ENCODE measurements around the gene CDC14C. TPM values are rescaled to one million over a fixed set of nuclear protein-coding genes. Genes with fewer than 3 reads are reported as not detected.

CDC14C gene
- total and polyA plus RNA-seq, 9 donors, result not detected

- H3K4me1 ChIP-seq (ENCODE audit: insufficient read depth), result no peaks in the 10 kb centered on the region
- intact Hi-C loops (cut with DNase I), result no loop called here
- WGBS, 3 donors, result 70 to 83% (median 76%) methylated on average over 3 of the region's 3 CpGs
Measured at GRCh38 chr7:48943279-48943990, 19.1 kb downstream of the CDC14C start.

GRCh38 chr7:48955916-48956315 is 31.6 kb downstream of the CDC14C start:
- Histone ChIP-seq H3K27me3 (no peaks in the 10 kb centered on the region), H3K4me3 (no peak overlapping the region), H3K27ac (no peak overlapping the region), H3K36me3 (no peaks in the 10 kb centered on the region), H3K9me3 (no peaks in the 10 kb centered on the region), H3K4me1 (ENCODE audit: insufficient read depth) (no peaks in the 10 kb centered on the region)
- intact Hi-C loops (cut with DNase I), result no loop called here
- DNase-seq, result no peak
- TF ChIP-seq EP300 (IDR thresholded peaks at IDR 0.05), result no peak
- TF ChIP-seq CTCF (IDR thresholded peaks at IDR 0.05), result no peak
- no peak for TF ChIP-seq POLR2A (IDR thresholded peaks at IDR 0.05)

More at GRCh38 chr7:48943279-48943990, 19.1 kb downstream of the CDC14C start:
- Histone ChIP-seq H3K9me3 (no peaks in the 10 kb centered on the region), H3K27ac (no peak overlapping the region), H3K36me3 (no peaks in the 10 kb centered on the region), H3K27me3 (no peaks in the 10 kb centered on the region), H3K4me3 (no peak overlapping the region)
- no peak for DNase-seq
- TF ChIP-seq CTCF (IDR thresholded peaks at IDR 0.05), result no peak
- no peak for TF ChIP-seq EP300 (IDR thresholded peaks at IDR 0.05)
- TF ChIP-seq POLR2A (IDR thresholded peaks at IDR 0.05), result no peak

GRCh38 chr7:48959676-48960075 is 35.3 kb downstream of the CDC14C start:
- Histone ChIP-seq H3K4me1 (ENCODE audit: insufficient read depth) (no peaks in the 10 kb centered on the region), H3K36me3 (no peaks in the 10 kb centered on the region), H3K9me3 (no peaks in the 10 kb centered on the region), H3K4me3 (no peak overlapping the region), H3K27me3 (no peaks in the 10 kb centered on the region), H3K27ac (no peak overlapping the region)
- intact Hi-C loops (cut with DNase I), result no loop called here
- DNase-seq, result no peak
- TF ChIP-seq POLR2A (IDR thresholded peaks at IDR 0.05) (no peak), EP300 (IDR thresholded peaks at IDR 0.05) (no peak), CTCF (IDR thresholded peaks at IDR 0.05) (no peak)

GRCh38 chr7:48962821-48963505 is 38.6 kb downstream of the CDC14C start:
- Histone ChIP-seq H3K4me3 (no peak overlapping the region), H3K27ac (no peak overlapping the region), H3K36me3 (no peaks in the 10 kb centered on the region), H3K27me3 (no peaks in the 10 kb centered on the region), H3K4me1 (ENCODE audit: insufficient read depth) (no peaks in the 10 kb centered on the region), H3K9me3 (no peaks in the 10 kb centered on the region)
- intact Hi-C loops (cut with DNase I), result no loop called here
- DNase-seq, result no peak
- TF ChIP-seq EP300 (IDR thresholded peaks at IDR 0.05) (no peak), POLR2A (IDR thresholded peaks at IDR 0.05) (no peak), CTCF (IDR thresholded peaks at IDR 0.05) (no peak)
- 44 to 62% (median 55%) methylated on average over 7 of the region's 7 CpGs for WGBS, 3 donors

Data from ovary (tissue), 9 donors.